DOHH2 (cell line): ENCODE results near the gene KCNIP1.

Source experiments
- H3F3A ChIP-seq: fragments of 200-600 bp; sonication (generic), shearing (Covaris generic); 2 replicates; pipeline ENCODE4 v1.6.0; 2016; ENCODE audit warnings: antibody characterized with exemption, mild to moderate bottlenecking; ENCODE audit not compliant: control insufficient read depth, insufficient read depth
- H3K27ac ChIP-seq: fragments of 200-600 bp; sonication (generic); 2 replicates; pipeline ENCODE4 v1.5.1; 2014; ENCODE audit warnings: low read depth, mild to moderate bottlenecking, low read length, moderate library complexity
- H3K27me3 ChIP-seq: fragments of 200-600 bp; sonication (generic); 2 replicates; pipeline ENCODE4 v1.6.1; 2014; ENCODE audit warnings: mild to moderate bottlenecking, low read length, mixed read lengths; ENCODE audit not compliant: control insufficient read depth
- H3K36me3 ChIP-seq: fragments of 200-600 bp; sonication (generic); 2 replicates; pipeline ENCODE4 v1.6.1; 2014; ENCODE audit warnings: mild to moderate bottlenecking, low read length, moderate library complexity, mixed read lengths; ENCODE audit not compliant: control insufficient read depth
- H3K4me1 ChIP-seq: fragments of 200-600 bp; sonication (generic); 2 replicates; pipeline ENCODE4 v1.6.1; 2014; ENCODE audit warnings: mild to moderate bottlenecking, low read length, mixed read lengths; ENCODE audit not compliant: control insufficient read depth
- H3K4me2 ChIP-seq: fragments of 200-600 bp; sonication (generic); 2 replicates; pipeline ENCODE4 v1.6.0; 2014; ENCODE audit warnings: mild to moderate bottlenecking, low read length, moderate library complexity
- H3K4me3 ChIP-seq: fragments of 200-600 bp; sonication (generic); 2 replicates; pipeline ENCODE4 v1.5.1; 2014; ENCODE audit warnings: mild to moderate bottlenecking, low read length, mixed read lengths
- H3K79me2 ChIP-seq: fragments of 200-600 bp; sonication (generic); 2 replicates; pipeline ENCODE4 v1.6.1; 2014; ENCODE audit warnings: mild to moderate bottlenecking, low read length, mixed read lengths; ENCODE audit not compliant: control insufficient read depth
- H3K9me2 ChIP-seq: fragments of 200-600 bp; sonication (generic); replicated peaks from 2 replicates; pipeline ENCODE4 v1.6.1; 2014; ENCODE audit warnings: mild to moderate bottlenecking, low read length, mixed read lengths; ENCODE audit not compliant: control insufficient read depth
- H3K9me3 ChIP-seq: fragments of 200-600 bp; sonication (generic); 2 replicates; pipeline ENCODE4 v1.6.1; 2014; ENCODE audit warnings: antibody characterized with exemption, low read length, mixed read lengths; ENCODE audit not compliant: control insufficient read depth, insufficient read depth
- H4K20me1 ChIP-seq: fragments of 200-600 bp; sonication (generic); 2 replicates; pipeline ENCODE4 v1.6.0; 2014; ENCODE audit warnings: low read depth, mild to moderate bottlenecking, antibody characterized with exemption, low read length, moderate library complexity; ENCODE audit not compliant: control insufficient read depth, insufficient read depth
- EZH2phosphoT487 ChIP-seq: fragments of 200-600 bp; sonication (generic); IDR thresholded peaks from 2 replicates; pipeline ENCODE4 v1.6.1; 2017; ENCODE audit warnings: borderline replicate concordance, mild to moderate bottlenecking, antibody characterized with exemption, low read length, moderate library complexity, mixed read lengths
- TF ChIP-seq, protein P1 (sequence below): fragments of 200-600 bp; sonication (generic); IDR thresholded peaks from one replicate; pipeline ENCODE4 v1.5.1; 2014; ENCODE audit warnings: antibody characterized with exemption, mild to moderate bottlenecking, low read depth, low read length; ENCODE audit not compliant: poor library complexity, severe bottlenecking

KCNIP1 gene

DNA sequence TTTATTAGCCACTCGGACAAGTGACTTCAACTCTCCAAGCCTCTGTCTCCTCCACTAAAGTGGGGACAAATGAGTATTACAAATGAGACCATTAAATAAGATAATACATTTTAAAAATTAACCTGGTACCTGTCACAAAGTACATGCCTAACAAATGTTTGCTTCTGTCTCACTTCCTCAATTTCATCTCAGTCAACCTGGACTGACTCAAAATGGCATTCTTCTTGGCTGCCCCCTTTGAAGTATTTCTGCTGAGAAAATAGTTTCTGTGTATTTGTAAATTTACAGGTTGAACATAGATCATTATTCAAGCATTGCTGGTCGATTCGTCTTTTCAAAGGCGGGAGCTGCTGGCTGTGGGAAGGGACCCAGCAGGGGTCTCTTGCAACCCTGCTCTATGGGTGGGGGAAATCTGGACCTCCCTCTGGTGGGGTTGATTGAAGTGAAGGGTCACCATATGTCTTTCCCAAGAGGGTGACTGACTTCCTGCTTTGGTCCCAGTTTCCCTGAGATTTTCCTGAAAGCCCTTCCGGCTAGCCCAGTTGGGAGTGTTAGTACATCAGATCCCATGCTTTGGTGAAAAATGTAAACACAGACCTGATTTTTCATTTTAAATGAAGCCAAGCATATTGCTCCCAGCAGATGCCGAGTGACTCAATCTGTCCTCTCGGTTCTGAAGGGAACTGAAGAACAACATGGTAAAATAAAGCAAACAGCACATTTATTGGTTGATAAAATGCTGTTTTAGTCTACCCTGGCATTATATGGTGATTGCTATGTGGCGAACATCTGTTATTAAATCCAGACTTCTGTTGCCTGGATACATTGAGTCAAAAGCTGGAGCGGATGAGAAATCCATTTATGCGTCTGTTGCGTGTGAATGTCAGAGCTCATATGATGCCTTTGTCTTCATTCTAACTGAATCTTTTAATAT lies 73.0 kb downstream of the KCNIP1 start:
- Histone ChIP-seq H3K36me3 (no peaks in the 10 kb centered on the region), H4K20me1 (no peaks in the 10 kb centered on the region), H3F3A (no peaks in the 10 kb centered on the region), H3K27ac (no peak overlapping the region), H3K9me3 (peaks cover 3% of the 10 kb centered on the region; the same call in 1 of the 2 replicates), H3K4me2 (no peak overlapping the region), H3K4me1 (no peaks in the 10 kb centered on the region), H3K79me2 (no peaks in the 10 kb centered on the region), H3K4me3 (no peak overlapping the region), H3K9me2 (no peaks in the 10 kb centered on the region), H3K27me3 (peaks cover 21% of the 10 kb centered on the region)
- no peak for TF ChIP-seq EZH2phosphoT487
- TF ChIP-seq, protein P1, sequence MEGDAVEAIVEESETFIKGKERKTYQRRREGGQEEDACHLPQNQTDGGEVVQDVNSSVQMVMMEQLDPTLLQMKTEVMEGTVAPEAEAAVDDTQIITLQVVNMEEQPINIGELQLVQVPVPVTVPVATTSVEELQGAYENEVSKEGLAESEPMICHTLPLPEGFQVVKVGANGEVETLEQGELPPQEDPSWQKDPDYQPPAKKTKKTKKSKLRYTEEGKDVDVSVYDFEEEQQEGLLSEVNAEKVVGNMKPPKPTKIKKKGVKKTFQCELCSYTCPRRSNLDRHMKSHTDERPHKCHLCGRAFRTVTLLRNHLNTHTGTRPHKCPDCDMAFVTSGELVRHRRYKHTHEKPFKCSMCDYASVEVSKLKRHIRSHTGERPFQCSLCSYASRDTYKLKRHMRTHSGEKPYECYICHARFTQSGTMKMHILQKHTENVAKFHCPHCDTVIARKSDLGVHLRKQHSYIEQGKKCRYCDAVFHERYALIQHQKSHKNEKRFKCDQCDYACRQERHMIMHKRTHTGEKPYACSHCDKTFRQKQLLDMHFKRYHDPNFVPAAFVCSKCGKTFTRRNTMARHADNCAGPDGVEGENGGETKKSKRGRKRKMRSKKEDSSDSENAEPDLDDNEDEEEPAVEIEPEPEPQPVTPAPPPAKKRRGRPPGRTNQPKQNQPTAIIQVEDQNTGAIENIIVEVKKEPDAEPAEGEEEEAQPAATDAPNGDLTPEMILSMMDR: no peak

GRCh38 chr5:170579601-170580000 lies 75.8 kb downstream of the KCNIP1 start:
- Histone ChIP-seq H3K4me1 (no peaks in the 10 kb centered on the region), H3K79me2 (no peaks in the 10 kb centered on the region), H3K27me3 (peaks cover 4% of the 10 kb centered on the region; the same call in 1 of the 2 replicates), H3K9me2 (no peaks in the 10 kb centered on the region), H3K9me3 (peaks cover 3% of the 10 kb centered on the region; the same call in 1 of the 2 replicates), H3K4me2 (no peak overlapping the region), H3K27ac (no peak overlapping the region), H3K4me3 (no peak overlapping the region), H3F3A (no peaks in the 10 kb centered on the region), H4K20me1 (no peaks in the 10 kb centered on the region), H3K36me3 (no peaks in the 10 kb centered on the region)
- TF ChIP-seq, protein P1: no peak
- no peak for TF ChIP-seq EZH2phosphoT487

GRCh38 chr5:170581211-170581610 lies 77.4 kb downstream of the KCNIP1 start:
- Histone ChIP-seq H4K20me1 (no peaks in the 10 kb centered on the region), H3K27ac (no peak overlapping the region), H3K4me1 (no peaks in the 10 kb centered on the region), H3K79me2 (no peaks in the 10 kb centered on the region), H3K9me3 (no peaks in the 10 kb centered on the region), H3K36me3 (no peaks in the 10 kb centered on the region), H3K27me3 (no peaks in the 10 kb centered on the region), H3K9me2 (no peaks in the 10 kb centered on the region), H3K4me2 (no peak overlapping the region), H3K4me3 (no peak overlapping the region), H3F3A (no peaks in the 10 kb centered on the region)
- TF ChIP-seq, protein P1: no peak
